NCI-H1694 (cell line): Measurements from ENCODE around the gene GNPTAB.

ENCODE experiments used
- DNase-seq: peaks from one replicate; lab custom pipeline; 2025; lab: John Stamatoyannopoulos, UW

GNPTAB gene

DNA sequence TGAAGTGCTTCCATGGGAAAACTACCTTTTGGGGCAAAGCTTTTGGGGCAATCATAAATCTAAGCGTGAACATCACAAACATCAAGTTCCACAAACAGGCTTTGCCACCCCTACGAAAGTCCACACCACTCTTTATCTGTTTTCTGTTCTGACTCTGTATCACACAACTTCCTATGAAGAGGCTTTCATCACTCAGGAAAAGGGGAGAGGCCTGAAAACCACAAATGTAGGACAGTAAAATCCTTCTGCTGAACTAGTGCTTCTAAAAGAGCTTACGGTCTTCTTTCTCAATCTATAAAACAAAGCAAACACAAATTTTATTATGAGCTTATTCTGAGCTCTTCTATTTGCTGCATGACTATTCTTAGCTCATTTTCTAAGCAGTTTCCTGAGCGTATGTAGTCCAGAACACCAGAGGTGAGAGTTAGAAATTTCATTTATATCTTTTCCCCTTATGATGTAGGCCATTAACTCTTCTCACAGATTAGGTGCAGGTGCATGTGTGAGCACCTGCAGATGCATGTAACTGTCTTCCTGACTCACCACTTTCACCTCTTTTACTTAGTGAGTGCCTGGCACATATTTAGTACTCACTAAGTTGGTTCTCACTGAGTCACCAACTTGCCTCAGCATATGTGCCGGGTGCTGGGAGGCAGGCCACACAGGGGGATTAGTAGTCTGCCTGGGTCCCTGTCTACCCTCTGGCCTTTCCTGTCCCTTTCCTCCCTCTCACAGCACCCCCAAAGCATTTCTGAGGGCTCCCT lies 58.6 kb downstream of the GNPTAB start:
- DNase-seq = no peak

- DNase-seq = no peak
Measured at GRCh38 chr12:101769865-101770264, 60.9 kb downstream of the GNPTAB start.

- no peak for DNase-seq
Measured at GRCh38 chr12:101768781-101769180, 62.0 kb downstream of the GNPTAB start.

GRCh38 chr12:101767537-101767936 lies 63.2 kb downstream of the GNPTAB start:
- DNase-seq = no peak

GRCh38 chr12:101764051-101764792 lies 66.5 kb downstream of the GNPTAB start:
- DNase-seq = no peak

GRCh38 chr12:101763246-101763931 lies 67.4 kb downstream of the GNPTAB start:
- DNase-seq = no peak

- DNase-seq = no peak
Measured at GRCh38 chr12:101761781-101762180, 69.0 kb downstream of the GNPTAB start.

GRCh38 chr12:101761350-101761749 lies 69.4 kb downstream of the GNPTAB start:
- DNase-seq = no peak

GRCh38 chr12:101759396-101760047 lies 71.2 kb downstream of the GNPTAB start:
- DNase-seq = peak; percentile 5

- no peak for DNase-seq
Measured at GRCh38 chr12:101750152-101750551, 80.6 kb downstream of the GNPTAB start.

- no peak for DNase-seq
Measured at GRCh38 chr12:101749657-101750056, 81.1 kb downstream of the GNPTAB start.

- DNase-seq = no peak
Measured at GRCh38 chr12:101748907-101749306, 81.9 kb downstream of the GNPTAB start.

GRCh38 chr12:101747697-101748096 lies 83.1 kb downstream of the GNPTAB start:
- no peak for DNase-seq

- no peak for DNase-seq
Measured at GRCh38 chr12:101746661-101747060, 84.1 kb downstream of the GNPTAB start.

DNA sequence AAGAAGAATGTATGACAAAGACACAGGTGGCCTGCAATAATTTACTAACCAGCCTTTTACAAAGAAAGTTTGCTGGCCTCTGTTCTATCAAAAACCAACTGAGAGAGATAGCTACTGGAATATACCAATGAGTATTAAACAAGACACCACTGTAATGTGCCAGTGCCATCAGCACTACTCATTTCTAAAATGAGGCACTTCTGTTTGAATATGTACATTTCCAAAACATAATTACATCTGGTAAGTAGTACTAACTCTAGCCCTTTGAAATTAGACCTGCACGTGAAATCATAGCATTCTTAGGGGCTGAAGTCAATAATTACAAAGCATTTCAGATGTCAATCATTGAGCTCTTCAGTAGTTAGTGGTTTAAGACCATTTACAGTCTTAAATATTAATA lies 84.6 kb downstream of the GNPTAB start:
- no peak for DNase-seq

- DNase-seq = no peak
Measured at GRCh38 chr12:101745481-101745880, 85.3 kb downstream of the GNPTAB start.

DNA sequence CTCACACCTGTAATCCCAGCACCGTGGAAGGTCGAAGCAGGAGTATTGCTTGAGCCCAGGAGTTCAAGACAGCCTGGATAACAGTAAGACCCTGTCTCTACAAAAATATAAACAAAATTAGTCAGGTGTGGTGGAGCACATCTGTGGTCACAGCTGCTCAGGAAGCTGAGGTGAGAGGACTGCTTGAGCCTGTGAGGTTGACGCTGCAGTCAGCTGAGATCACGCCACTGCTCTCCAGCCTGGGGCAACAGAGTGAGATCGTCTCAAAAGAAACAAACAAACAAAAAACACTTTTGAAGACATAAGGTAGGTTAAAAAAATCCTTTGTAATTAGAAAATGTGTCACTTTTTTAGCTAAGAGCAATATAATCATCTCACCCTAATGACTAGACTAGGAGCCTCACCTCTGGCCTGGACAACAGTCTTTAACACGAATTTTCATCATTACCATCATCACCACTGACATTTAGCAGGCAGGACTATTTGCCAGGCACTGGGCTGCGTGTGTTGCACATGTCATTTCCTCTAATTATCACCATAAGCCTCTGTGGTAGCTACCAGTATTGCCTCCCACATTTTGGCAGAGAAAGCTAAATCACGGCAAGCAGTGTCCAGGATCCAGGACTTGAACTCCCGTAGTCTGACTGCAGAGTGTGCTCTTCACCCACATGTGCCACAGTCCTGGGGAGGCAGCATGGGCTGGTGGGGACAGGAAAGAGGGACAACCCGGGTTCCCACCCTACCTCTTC lies 86.9 kb downstream of the GNPTAB start:
- no peak for DNase-seq

DNA sequence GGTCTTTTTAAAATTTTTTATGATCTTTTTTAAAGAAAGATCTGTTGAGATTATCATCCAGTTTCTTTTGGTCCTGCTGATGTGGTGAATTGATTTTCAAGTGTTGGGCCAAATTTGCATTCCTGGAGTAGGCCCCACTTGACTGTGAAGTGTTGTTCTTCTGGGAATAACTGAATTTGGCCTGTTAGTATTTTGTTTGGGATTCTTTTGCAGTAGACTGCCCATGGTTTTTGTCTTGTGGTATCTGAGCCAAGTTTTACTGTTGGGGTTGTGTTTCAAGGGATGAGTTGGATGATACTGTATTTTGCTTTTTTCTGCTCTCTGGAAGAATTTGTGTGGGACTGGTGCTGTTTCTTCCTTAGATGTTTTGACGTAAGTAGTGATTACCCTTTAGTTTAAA lies 87.5 kb downstream of the GNPTAB start:
- no peak for DNase-seq

- DNase-seq = no peak
Measured at GRCh38 chr12:101740980-101741379, 89.8 kb downstream of the GNPTAB start.

DNA sequence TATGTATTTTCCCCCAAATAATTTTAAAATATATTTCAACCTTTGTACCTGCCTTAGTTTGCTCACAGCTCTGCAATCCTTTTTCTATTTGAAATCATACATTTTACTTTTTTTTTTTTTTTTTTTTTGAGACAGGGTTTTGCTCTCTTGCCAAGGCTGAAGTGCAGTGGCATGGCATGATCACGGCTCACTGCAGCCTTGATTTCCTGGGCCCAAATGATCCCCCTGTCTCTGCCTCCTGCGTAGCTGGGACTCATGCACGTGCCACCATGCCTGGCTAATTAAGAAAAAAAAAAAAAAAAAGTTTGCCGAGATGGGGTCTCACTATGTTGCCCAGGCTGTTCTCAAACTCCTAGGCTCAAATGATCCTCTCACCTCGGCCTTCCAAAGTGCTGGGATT lies 90.2 kb downstream of the GNPTAB start:
- DNase-seq = no peak

DNA sequence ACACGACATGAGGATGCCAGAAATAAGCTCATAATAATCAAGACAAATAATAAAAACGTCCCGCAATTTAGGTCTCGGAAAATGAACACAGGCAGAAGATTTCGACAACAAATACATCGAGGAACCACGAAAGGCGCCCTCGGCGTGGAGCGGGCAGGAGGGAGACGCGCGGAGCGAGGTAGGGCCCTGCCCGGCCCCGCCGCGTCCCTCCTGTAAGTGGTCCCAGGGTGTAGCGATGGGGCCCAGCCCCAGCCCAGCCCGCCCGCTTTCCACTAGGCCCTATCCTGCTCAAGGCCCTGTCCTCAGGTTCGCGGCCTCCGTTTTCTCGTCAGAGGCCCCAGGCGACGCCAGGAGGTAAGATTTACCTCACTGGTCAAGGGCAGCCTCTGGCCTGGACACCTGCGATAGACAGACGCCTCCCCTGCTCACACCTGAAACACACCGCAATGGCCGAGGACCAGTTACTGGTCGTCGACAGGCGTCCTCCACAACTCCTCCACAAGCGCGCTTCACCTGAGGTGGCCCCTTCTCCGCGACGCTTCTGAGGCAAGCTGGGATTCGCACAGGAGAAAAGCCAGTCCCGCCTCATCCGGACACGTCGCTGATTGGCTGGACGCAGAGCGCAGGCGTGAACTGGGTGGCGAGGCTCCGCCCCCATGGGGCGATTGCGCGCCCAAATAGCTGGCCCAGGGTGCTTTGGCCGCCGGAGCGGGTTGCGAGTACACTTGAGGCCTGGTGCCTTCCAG lies 91.7 kb downstream of the GNPTAB start, which contains the start of gene SYCP3:
SYCP3 (minus strand) TSS at position 543 of the 746 bp plus-strand sequence. CDS start 1,527 bp downstream, outside the sequence.
- no peak for DNase-seq
